IMR-90 (cell line): ENCODE data around the gene INPP5J. TPM values are rescaled to one million over a fixed set of nuclear protein-coding genes. Genes with fewer than 3 reads are reported as not detected.

Experiments used
- ATAC-seq: fragments of 200-7000 bp; cut with Tn5 transposase; 2 replicates; pipeline ENCODE4 v1.9.1; 2020; ENCODE audit warnings: low read depth, mild to moderate bottlenecking, moderate library complexity
- BruUV-seq: library from RNA; stranded (reverse); fragments of 400-500 nt; replicated peaks from 2 replicates; lab custom pipeline; 2021; lab: Mats Ljungman, UMichigan
- CTCF ChIA-PET: fragments of 300-600 bp; formaldehyde crosslinking; extraction: SDS; loops from one replicate; lab custom pipeline; 2021; ENCODE audit warnings: antibody characterized with exemption; lab: Yijun Ruan, JAX
- POLR2A ChIA-PET: fragments of 300-600 bp; sonication (Branson Sonifier 250); formaldehyde crosslinking; loops from one replicate; lab custom pipeline; 2022; ENCODE audit warnings: antibody characterized with exemption; ENCODE audit not compliant: unreplicated experiment; lab: Charles Lee
- DNase-seq: peaks from one replicate; pipeline ENCODE4 v3.0.0; 2013
- H2AFZ ChIP-seq: replicated peaks from 2 replicates; pipeline ENCODE3; 2013; ENCODE audit warnings: low read length, mild to moderate bottlenecking; ENCODE audit not compliant: poor library complexity
- H2AK5ac ChIP-seq: 2 replicates; pipeline ENCODE4 v1.6.1; 2013; ENCODE audit warnings: low read depth, low read length, inconsistent platforms
- H2AK9ac ChIP-seq: replicated peaks from 2 replicates; pipeline ENCODE3; 2013; ENCODE audit warnings: mild to moderate bottlenecking, low read depth, low read length, moderate library complexity; ENCODE audit not compliant: poor library complexity
- H2BK120ac ChIP-seq: 2 replicates; pipeline ENCODE4 v1.6.1; 2013; ENCODE audit warnings: low read depth, low read length, inconsistent platforms
- H2BK15ac ChIP-seq: 3 replicates; pipeline ENCODE4 v1.6.1; 2013; ENCODE audit warnings: low read depth, low read length, inconsistent platforms
- H2BK20ac ChIP-seq: 2 replicates; pipeline ENCODE4 v1.6.1; 2013; ENCODE audit warnings: low read depth, mild to moderate bottlenecking, inconsistent platforms, low read length, moderate library complexity
- H2BK5ac ChIP-seq: 2 replicates; pipeline ENCODE4 v1.6.1; 2013; ENCODE audit warnings: mild to moderate bottlenecking, low read depth, low read length, inconsistent platforms; ENCODE audit not compliant: poor library complexity, severe bottlenecking
- H3K14ac ChIP-seq: replicated peaks from 2 replicates; pipeline ENCODE4 v1.6.1; 2013; ENCODE audit warnings: low read depth, low read length, inconsistent platforms
- H3K18ac ChIP-seq: 2 replicates; pipeline ENCODE4 v1.6.1; 2013; ENCODE audit warnings: low read depth, low read length, control low read depth
- H3K23ac ChIP-seq: 2 replicates; pipeline ENCODE4 v1.6.1; 2013; ENCODE audit warnings: low read depth, low read length, inconsistent platforms
- H3K27ac ChIP-seq: 2 replicates; pipeline ENCODE4 v1.5.1; 2013; ENCODE audit warnings: mild to moderate bottlenecking, control low read depth, low read length; ENCODE audit not compliant: insufficient read depth
- H3K27me3 ChIP-seq: 2 replicates; pipeline ENCODE4 v1.6.1; 2013; ENCODE audit warnings: low read length; ENCODE audit not compliant: control insufficient read depth, insufficient read depth
- H3K36me3 ChIP-seq: 2 replicates; pipeline ENCODE4 v1.6.1; 2013; ENCODE audit warnings: low read length, mixed read lengths; ENCODE audit not compliant: control insufficient read depth, insufficient read depth
- H3K4ac ChIP-seq: 2 replicates; pipeline ENCODE4 v1.6.1; 2013; ENCODE audit warnings: low read depth, low read length, inconsistent platforms
- H3K4me1 ChIP-seq: 2 replicates; pipeline ENCODE4 v1.6.1; 2013; ENCODE audit warnings: low read length, mixed read lengths; ENCODE audit not compliant: control insufficient read depth, insufficient read depth
- H3K4me2 ChIP-seq: 2 replicates; pipeline ENCODE4 v1.6.1; 2013; ENCODE audit warnings: low read depth, mild to moderate bottlenecking, control low read depth, low read length, moderate library complexity
- H3K4me3 ChIP-seq: 2 replicates; pipeline ENCODE4 v1.5.1; 2013; ENCODE audit warnings: low read depth, mild to moderate bottlenecking, control low read depth, low read length, moderate library complexity; ENCODE audit not compliant: insufficient read depth
- H3K56ac ChIP-seq: 2 replicates; pipeline ENCODE4 v1.6.1; 2013; ENCODE audit warnings: low read length, inconsistent platforms; ENCODE audit not compliant: insufficient read depth; ENCODE audit errors: extremely low read depth
- H3K79me1 ChIP-seq, 2 experiments: 2 replicates each; pipeline ENCODE4 v1.6.1; 2013; ENCODE audit warnings: low read length in 2 of 2, inconsistent platforms in 1 of 2, low read depth in 1 of 2
- H3K9ac ChIP-seq: 2 replicates; pipeline ENCODE4 v1.6.1; 2013; ENCODE audit warnings: low read depth, low read length, control low read depth
- H3K9me1 ChIP-seq: 2 replicates; pipeline ENCODE4 v1.6.1; 2013; ENCODE audit warnings: low read length, inconsistent platforms; ENCODE audit not compliant: insufficient read depth
- H3K9me3 ChIP-seq: 2 replicates; pipeline ENCODE4 v1.6.1; 2013; ENCODE audit warnings: low read length; ENCODE audit not compliant: control insufficient read depth, insufficient read depth
- H4K20me1 ChIP-seq: 2 replicates; pipeline ENCODE4 v1.6.1; 2013; ENCODE audit warnings: low read length, inconsistent platforms; ENCODE audit not compliant: insufficient read depth
- H4K5ac ChIP-seq: 2 replicates; pipeline ENCODE4 v1.6.1; 2013; ENCODE audit warnings: mild to moderate bottlenecking, low read depth, low read length, control low read depth
- H4K8ac ChIP-seq, 2 experiments: 2 replicates each; pipeline ENCODE4 v1.6.1; 2013; ENCODE audit warnings: low read depth in 2 of 2, low read length in 2 of 2, control low read depth in 1 of 2, inconsistent platforms in 1 of 2
- H4K91ac ChIP-seq: 2 replicates; pipeline ENCODE4 v1.6.1; 2013; ENCODE audit warnings: low read depth, low read length, inconsistent platforms; ENCODE audit not compliant: insufficient read depth
- CHD1 ChIP-seq: IDR thresholded peaks from 2 replicates; pipeline ENCODE4 v1.6.1; 2012; ENCODE audit warnings: low read depth, low read length, improper control_type of control experiment
- ELK1 ChIP-seq: fragments of 150-350 bp; IDR thresholded peaks from 2 replicates; pipeline ENCODE4 v1.6.1; 2016; ENCODE audit warnings: low read depth, mild to moderate bottlenecking, low read length, moderate library complexity, borderline replicate concordance
- MAFK ChIP-seq: IDR thresholded peaks from 2 replicates; pipeline ENCODE4 v1.6.1; 2012; ENCODE audit warnings: low read depth, low read length, improper control_type of control experiment
- NFE2L2 ChIP-seq: fragments of 150-350 bp; IDR thresholded peaks from 2 replicates; pipeline ENCODE4 v1.6.1; 2016; ENCODE audit warnings: low read depth, mild to moderate bottlenecking, low read length
- RAD21 ChIP-seq: IDR thresholded peaks from 2 replicates; pipeline ENCODE4 v1.6.1; 2012; ENCODE audit warnings: low read length, improper control_type of control experiment
- RCOR1 ChIP-seq: IDR thresholded peaks from 2 replicates; pipeline ENCODE4 v1.6.1; 2012; ENCODE audit warnings: mild to moderate bottlenecking, low read length, improper control_type of control experiment; ENCODE audit not compliant: insufficient replicate concordance
- SMC3 ChIP-seq: fragments of 150-350 bp; IDR thresholded peaks from 2 replicates; pipeline ENCODE4 v1.6.1; 2016; ENCODE audit warnings: low read depth, mild to moderate bottlenecking, antibody characterized with exemption, low read length, moderate library complexity
- WGBS, 2 experiments: methylation state at CpG; one replicate each; pipeline versions ENCODE4 v1.1.5 to v1.1.7; 2013; ENCODE audit warnings: missing lambda C conversion rate in 2 of 2; ENCODE audit not compliant: insufficient read length in 1 of 2; ENCODE audit errors: extremely low coverage in 2 of 2; 5-methylcytosine and 5-hydroxymethylcytosine counted together
- dilution Hi-C: fragments of 300-500 bp; cut with HindIII; formaldehyde crosslinking; loops from one replicate; pipeline ENCODE4 v1.14.3; 2018; ENCODE audit warnings: low sequenced_read_pairs; ENCODE audit not compliant: unreplicated experiment
- in situ Hi-C: fragments of 300-500 bp; cut with MboI; formaldehyde crosslinking; loops from 3 replicates; pipeline ENCODE4 v1.14.3; 2019; ENCODE audit warnings: low sequenced_read_pairs, inconsistent platforms, mixed read lengths
- intact Hi-C: fragments of 100-400 bp; cut with micrococcal nuclease; formaldehyde crosslinking; loops from 2 replicates; pipeline ENCODE4 v1.10.0; 2022
- polyA plus RNA-seq, 3 experiments: library from polyadenylated mRNA; depleted of rRNA; stranded (reverse); fragments of >200 nt; gene quantifications; 2 replicates each; pipeline ENCODE4 v1.2.3, GENCODE V29; 2012; ENCODE audit warnings: low replicate concordance in 1 of 3
- total RNA-seq: library from RNA; depleted of rRNA; stranded (reverse); fragments of >200 nt; gene quantifications from 2 replicates; pipeline ENCODE4 v1.2.3, GENCODE V29; 2012

The INPP5J gene
- total and polyA plus RNA-seq, 2 of the 4 experiments (the other 2 are of a cell fraction), result 0.36 to 2.2 TPM

GRCh38 chr22:31154975-31155374, 32.2 kb downstream of the INPP5J start:
- ChIA-PET POLR2A (no interaction called here), CTCF (interaction anchor here (0.6 to 1.6 kb wide), 3 partner anchors 48 to 235 kb away, joined by 3 to 7 read pairs (median 3); partner anchors contain the start of gene SELENOM)
- Histone ChIP-seq H3K9me1 (peaks cover 15% of the 10 kb centered on the region), H3K4me2 (peak overlapping the region; percentile 5; the same call in 1 of the 2 replicates), H3K9ac (peak overlapping the region; percentile 53), H2BK5ac (peak overlapping the region; percentile 94), H3K36me3 (no peaks in the 10 kb centered on the region), H3K56ac (no peak overlapping the region; the same call in 1 of the 2 replicates), H2AFZ (peak overlapping the region; percentile 69), H2BK15ac (peak overlapping the region; percentile 69), H3K18ac (peak overlapping the region; percentile 68), H3K23ac (peak overlapping the region; percentile 54; the same call in 1 of the 2 replicates), H4K8ac (peak overlapping the region; percentile 44 to 91), H2BK20ac (peak overlapping the region; percentile 63), H4K91ac (peak overlapping the region; percentile 89), H4K20me1 (no peaks in the 10 kb centered on the region), H3K4me3 (no peak overlapping the region), H3K27me3 (no peaks in the 10 kb centered on the region), H3K4ac (peak overlapping the region; percentile 88), H3K14ac (peak overlapping the region; percentile 88), H2BK120ac (peak overlapping the region; percentile 88), H3K9me3 (no peaks in the 10 kb centered on the region), H3K27ac (peak overlapping the region; percentile 93), H3K4me1 (peaks cover 13% of the 10 kb centered on the region), H2AK5ac (peak overlapping the region; percentile 99), H4K5ac (peak overlapping the region; percentile 54), H3K79me1 (0 out of 4 replicates have a peak, but pooled peaks cover 0 to 10% of the 10 kb centered on the region in 2 experiments), H2AK9ac (peak overlapping the region; percentile 22)
- dilution Hi-C loops, result no loop called here
- no TSS peak for BruUV-seq
- intact Hi-C loops, result no loop called here
- ATAC-seq (peak; percentile 51), DNase-seq (no peak)
- TF ChIP-seq CHD1, result no peak
- no peak for TF ChIP-seq ELK1
- no peak for TF ChIP-seq RAD21
- TF ChIP-seq SMC3, result no peak
- no peak for TF ChIP-seq NFE2L2
- no peak for TF ChIP-seq RCOR1
- TF ChIP-seq MAFK, result no peak
- in situ Hi-C loops, result no loop called here
- WGBS, 2 experiments, result no CpG with 5 or more reads among the region's 1 CpG
